RWPE2 (cell line): Measurements from ENCODE around the gene ZNF763.
"Not testable (repeated sequence)": the region's sequence is repeated elsewhere in the genome, so short reads cannot be mapped to it uniquely, and the experiment has no call there.

Experiments used
- ATAC-seq: fragments of 200-7000 bp; cut with Tn5 transposase; 3 replicates; pipeline ENCODE4 v1.9.1; 2021; ENCODE audit warnings: low read depth
- DNase-seq: peaks from one replicate; pipeline ENCODE4 v3.0.0-alpha.2; 2020; ENCODE audit warnings: low spot score
- H3K27ac ChIP-seq: fragments of 450-650 bp; 2 replicates; pipeline ENCODE4 v1.5.1; 2017; ENCODE audit warnings: mild to moderate bottlenecking; ENCODE audit not compliant: poor library complexity, severe bottlenecking
- H3K27me3 ChIP-seq: fragments of 250-450 bp; sonication (Bioruptor Pico); 2 replicates; pipeline ENCODE4 v1.5.1; 2021; ENCODE audit warnings: mild to moderate bottlenecking, moderate library complexity; ENCODE audit not compliant: insufficient read depth, poor library complexity, severe bottlenecking
- H3K36me3 ChIP-seq: fragments of 250-450 bp; sonication (Bioruptor Pico); 2 replicates; pipeline ENCODE4 v1.5.1; 2020; ENCODE audit warnings: low read depth, mild to moderate bottlenecking, moderate library complexity
- H3K4me1 ChIP-seq: fragments of 250-450 bp; sonication (Bioruptor Pico); 2 replicates; pipeline ENCODE4 v1.5.1; 2021; ENCODE audit warnings: mild to moderate bottlenecking, moderate library complexity; ENCODE audit not compliant: insufficient read depth, poor library complexity, severe bottlenecking
- H3K4me3 ChIP-seq: fragments of 250-450 bp; sonication (Bioruptor Pico); 2 replicates; pipeline ENCODE4 v1.5.1; 2021; ENCODE audit warnings: mild to moderate bottlenecking, moderate library complexity; ENCODE audit not compliant: severe bottlenecking
- H3K9me3 ChIP-seq: fragments of 250-450 bp; sonication (Bioruptor Pico); 2 replicates; pipeline ENCODE4 v1.5.1; 2021; ENCODE audit warnings: mild to moderate bottlenecking, moderate library complexity; ENCODE audit not compliant: severe bottlenecking
- CTCF ChIP-seq: fragments of 450-650 bp; IDR thresholded peaks from one replicate; pipeline ENCODE4 v1.5.1; 2017; ENCODE audit warnings: mild to moderate bottlenecking, moderate library complexity; ENCODE audit not compliant: poor library complexity, severe bottlenecking

The ZNF763 gene

DNA sequence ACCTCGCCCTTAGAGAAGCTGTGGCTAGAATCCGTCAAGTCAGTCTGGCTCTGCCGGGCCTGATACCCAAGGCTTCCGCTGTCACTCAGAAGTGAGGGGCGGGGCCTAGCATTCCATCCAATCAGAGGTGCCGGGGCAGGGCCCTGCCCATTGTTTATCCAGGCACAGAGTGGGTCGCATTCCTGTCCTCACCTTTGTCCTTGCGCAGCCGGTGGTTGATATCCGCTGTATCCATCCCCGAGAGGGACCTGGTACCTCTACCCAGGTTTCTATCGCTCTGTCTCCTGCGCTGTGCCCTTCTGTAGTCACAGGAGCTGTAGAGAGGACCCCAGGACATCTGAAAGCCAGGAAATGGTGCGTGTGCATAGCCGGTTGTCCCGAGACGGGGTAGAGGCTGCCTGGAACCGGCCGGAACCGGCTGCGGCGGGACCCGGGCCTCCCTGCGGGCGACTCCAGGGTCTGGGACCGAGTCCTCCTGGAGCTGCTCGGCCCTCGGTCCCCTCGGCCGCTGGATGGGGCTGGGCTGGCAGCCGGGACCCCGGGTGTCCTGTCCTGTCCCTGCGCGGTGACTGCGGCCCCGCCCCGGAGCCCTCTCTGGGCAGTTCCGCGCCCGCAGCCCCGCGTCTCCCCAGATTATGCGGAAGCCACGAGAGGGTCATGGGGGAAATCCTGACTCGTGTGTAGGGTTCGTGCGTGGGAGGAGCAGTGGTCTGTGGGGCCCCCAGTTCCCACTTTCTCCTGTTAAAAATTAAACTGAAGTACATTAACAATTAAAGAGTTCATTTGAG lies at the start of gene ZNF763:
ZNF763 (plus strand) TSS at position 183 of the 788 bp plus-strand sequence; CDS start at position 352, 169 bp downstream.
- ATAC-seq (peak; percentile 97), DNase-seq (peak; percentile 85)
- no peaks in the 10 kb centered on the region for H3K4me1 ChIP-seq
- no peaks in the 10 kb centered on the region for H3K36me3 ChIP-seq
- peak within 1 kb of the TSS; percentile 43 for H3K27ac ChIP-seq
- no peaks in the 10 kb centered on the region for H3K27me3 ChIP-seq
- H3K9me3 ChIP-seq, result no peaks in the 10 kb centered on the region
- H3K4me3 ChIP-seq, result peak within 1 kb of the TSS; percentile 47
- no peak for TF ChIP-seq CTCF

GRCh38 chr19:11921852-11922495 lies 42.9 kb upstream of the ZNF763 start:
- Histone ChIP-seq H3K9me3 (no peaks in the 10 kb centered on the region), H3K4me1 (peaks cover 3% of the 10 kb centered on the region), H3K27ac (no peak overlapping the region), H3K27me3 (no peaks in the 10 kb centered on the region), H3K36me3 (peaks cover 5% of the 10 kb centered on the region), H3K4me3 (no peak overlapping the region)
- DNase-seq (no peak), ATAC-seq (no peak)
- TF ChIP-seq CTCF, result no peak

DNA sequence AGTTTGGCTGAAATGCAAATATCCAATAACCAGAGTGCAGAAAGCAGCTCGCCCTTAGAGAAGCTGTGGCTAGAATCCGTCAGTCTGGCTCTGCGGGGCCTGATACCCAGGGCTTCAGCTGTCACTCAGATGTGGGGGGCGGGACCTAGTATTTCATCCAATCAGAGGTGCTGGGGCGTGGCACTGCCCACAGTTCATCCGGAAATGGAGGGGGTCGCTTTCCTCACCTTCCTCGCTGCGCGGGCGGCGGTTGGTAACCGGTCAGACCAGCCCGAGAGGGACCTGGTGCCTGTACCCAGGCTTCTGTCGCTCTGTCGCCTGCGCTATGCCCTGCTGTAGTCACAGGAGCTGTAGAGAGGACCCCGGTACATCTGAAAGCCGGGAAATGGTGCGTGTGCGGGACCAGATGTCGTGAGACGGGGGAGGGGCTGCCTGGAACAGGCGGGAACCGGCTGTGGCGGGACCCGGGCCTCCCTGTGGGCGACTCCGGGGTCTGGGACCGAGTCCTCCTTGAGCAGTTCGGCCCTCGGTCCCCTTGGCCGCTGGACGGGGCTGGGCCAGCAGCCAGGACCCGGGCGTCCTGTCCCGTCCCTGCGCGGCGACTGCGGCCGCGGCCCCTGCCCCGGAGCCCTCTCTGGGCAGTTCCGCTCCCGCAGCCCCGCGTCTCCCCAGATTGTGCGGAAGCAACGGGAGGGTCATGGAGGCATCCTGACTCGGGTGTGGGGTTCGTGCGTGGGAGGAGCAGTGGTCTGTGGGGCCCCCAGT lies 39.8 kb upstream of the ZNF763 start, which contains the start of gene ZNF700:
ZNF700 (plus strand) TSS at position 222 of the 765 bp plus-strand sequence; CDS start at position 326, 104 bp downstream.
- Histone ChIP-seq H3K4me1 (peaks cover 3% of the 10 kb centered on the region), H3K4me3 (peak within 1 kb of the TSS; percentile 92), H3K27ac (peak within 1 kb of the TSS; percentile 86), H3K9me3 (peaks cover 2% of the 10 kb centered on the region), H3K36me3 (peaks cover 30% of the 10 kb centered on the region), H3K27me3 (no peaks in the 10 kb centered on the region)
- no peak for TF ChIP-seq CTCF
- peak; percentile 96 for ATAC-seq
- peak; percentile 91 for DNase-seq

- H3K36me3 ChIP-seq, result peaks cover 30% of the 10 kb centered on the region
- not testable (repeated sequence) for ATAC-seq, H3K4me1 ChIP-seq, H3K9me3 ChIP-seq, H3K27me3 ChIP-seq, DNase-seq
- H3K27ac ChIP-seq, result peak overlapping the region; percentile 86
- peak overlapping the region; percentile 92 for H3K4me3 ChIP-seq
Observed at GRCh38 chr19:11925651-11926187, 39.1 kb upstream of the ZNF763 start.

GRCh38 chr19:11927227-11927626 lies 37.6 kb upstream of the ZNF763 start:
- no peak for ATAC-seq
- Histone ChIP-seq H3K9me3 (peaks cover 2% of the 10 kb centered on the region), H3K4me1 (peaks cover 3% of the 10 kb centered on the region), H3K27ac (no peak overlapping the region), H3K27me3 (no peaks in the 10 kb centered on the region), H3K36me3 (peaks cover 37% of the 10 kb centered on the region), H3K4me3 (no peak overlapping the region)
- DNase-seq, result no peak
- no peak for TF ChIP-seq CTCF
